Measurements from ENCODE around the gene POLR3H.

GRCh38 chr22:41561788-41562187 lies 17.5 kb upstream of the POLR3H start:
- TF ChIP-seq POLR2AphosphoS5 (IDR thresholded peaks at IDR 0.05; ENCODE audit: borderline replicate concordance, low read depth, low read length): no peak
- TF ChIP-seq EZH2 (IDR thresholded peaks at IDR 0.05): no peak
- TF ChIP-seq FOXP2 (optimal IDR thresholded peaks at IDR 0.05; ENCODE audit: control extremely low read depth, extremely low read length, insufficient read depth): no peak
